VCaP (cell line): ENCODE measurements around the gene C2CD4D.

Experiments
- H3K27ac ChIP-seq: fragments of 450-650 bp; 2 replicates; pipeline ENCODE4 v1.5.1; 2017
- CTCF ChIP-seq: fragments of 450-650 bp; conservative IDR thresholded peaks from 2 replicates; pipeline ENCODE4 v1.5.1; 2017; ENCODE audit warnings: mild to moderate bottlenecking, moderate library complexity

The C2CD4D gene

GRCh38 chr1:151823175-151823574 lies 16.4 kb downstream of the C2CD4D start:
- TF ChIP-seq CTCF, result no peak

GRCh38 chr1:151822404-151822803 lies 17.2 kb downstream of the C2CD4D start:
- H3K27ac ChIP-seq, result no peak overlapping the region
- TF ChIP-seq CTCF, result no peak

More at GRCh38 chr1:151823175-151823574, 16.4 kb downstream of the C2CD4D start:
- no peak overlapping the region for H3K27ac ChIP-seq

GRCh38 chr1:151820940-151821339 lies 18.7 kb downstream of the C2CD4D start:
- H3K27ac ChIP-seq, result no peak overlapping the region
- TF ChIP-seq CTCF, result no peak

- TF ChIP-seq CTCF, result no peak
- H3K27ac ChIP-seq, result no peak overlapping the region
Measured at GRCh38 chr1:151819976-151820623, 19.5 kb downstream of the C2CD4D start.

GRCh38 chr1:151819227-151819835 lies 20.3 kb downstream of the C2CD4D start:
- TF ChIP-seq CTCF, result no peak
- H3K27ac ChIP-seq, result no peak overlapping the region

GRCh38 chr1:151817353-151817730 lies 22.3 kb downstream of the C2CD4D start:
- no peak for TF ChIP-seq CTCF
- H3K27ac ChIP-seq, result no peak overlapping the region

- no peak overlapping the region for H3K27ac ChIP-seq
- no peak for TF ChIP-seq CTCF
Measured at GRCh38 chr1:151816548-151817352, 22.9 kb downstream of the C2CD4D start.
